GM23338 (cell line): Measurements from ENCODE around the gene GATAD2A.

ENCODE experiments used
- CTCF ChIP-seq, 2 experiments: fragments of 200-600 bp in 1 of 2; sonication (generic) in 1 of 2; conservative IDR thresholded peaks; 2 replicates each; pipeline versions ENCODE4 v1.5.1 to v1.6.1; 2016 to 2017; ENCODE audit warnings: antibody characterized with exemption in 2 of 2, low read depth in 2 of 2, mild to moderate bottlenecking in 2 of 2, moderate library complexity in 1 of 2
- JUNB ChIP-seq: IDR thresholded peaks from one replicate; pipeline ENCODE4 v1.6.1; 2016; ENCODE audit warnings: antibody characterized with exemption; ENCODE audit not compliant: unreplicated experiment
- POLR2AphosphoS5 ChIP-seq: IDR thresholded peaks from 2 replicates; pipeline ENCODE4 v1.6.1; 2016; ENCODE audit warnings: antibody characterized with exemption, low read depth
- TF ChIP-seq, protein P1 (sequence below): IDR thresholded peaks from 2 replicates; pipeline ENCODE4 v1.6.1; 2016; ENCODE audit warnings: antibody characterized with exemption
- TF ChIP-seq, protein P2 (sequence below): IDR thresholded peaks from one replicate; pipeline ENCODE4 v1.6.1; 2018; ENCODE audit warnings: antibody characterized with exemption; ENCODE audit not compliant: unreplicated experiment

GRCh38 chr19:19489804-19490204, 84.3 kb downstream of the GATAD2A start:
- TF ChIP-seq POLR2AphosphoS5 (no peak), JUNB (no peak), CTCF (conservative IDR thresholded peaks at IDR 0.05; ENCODE audit: low read depth in 2 of 2) (no peak)
- TF ChIP-seq, protein P1, sequence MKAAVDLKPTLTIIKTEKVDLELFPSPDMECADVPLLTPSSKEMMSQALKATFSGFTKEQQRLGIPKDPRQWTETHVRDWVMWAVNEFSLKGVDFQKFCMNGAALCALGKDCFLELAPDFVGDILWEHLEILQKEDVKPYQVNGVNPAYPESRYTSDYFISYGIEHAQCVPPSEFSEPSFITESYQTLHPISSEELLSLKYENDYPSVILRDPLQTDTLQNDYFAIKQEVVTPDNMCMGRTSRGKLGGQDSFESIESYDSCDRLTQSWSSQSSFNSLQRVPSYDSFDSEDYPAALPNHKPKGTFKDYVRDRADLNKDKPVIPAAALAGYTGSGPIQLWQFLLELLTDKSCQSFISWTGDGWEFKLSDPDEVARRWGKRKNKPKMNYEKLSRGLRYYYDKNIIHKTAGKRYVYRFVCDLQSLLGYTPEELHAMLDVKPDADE, result no peak
- TF ChIP-seq, protein P2, sequence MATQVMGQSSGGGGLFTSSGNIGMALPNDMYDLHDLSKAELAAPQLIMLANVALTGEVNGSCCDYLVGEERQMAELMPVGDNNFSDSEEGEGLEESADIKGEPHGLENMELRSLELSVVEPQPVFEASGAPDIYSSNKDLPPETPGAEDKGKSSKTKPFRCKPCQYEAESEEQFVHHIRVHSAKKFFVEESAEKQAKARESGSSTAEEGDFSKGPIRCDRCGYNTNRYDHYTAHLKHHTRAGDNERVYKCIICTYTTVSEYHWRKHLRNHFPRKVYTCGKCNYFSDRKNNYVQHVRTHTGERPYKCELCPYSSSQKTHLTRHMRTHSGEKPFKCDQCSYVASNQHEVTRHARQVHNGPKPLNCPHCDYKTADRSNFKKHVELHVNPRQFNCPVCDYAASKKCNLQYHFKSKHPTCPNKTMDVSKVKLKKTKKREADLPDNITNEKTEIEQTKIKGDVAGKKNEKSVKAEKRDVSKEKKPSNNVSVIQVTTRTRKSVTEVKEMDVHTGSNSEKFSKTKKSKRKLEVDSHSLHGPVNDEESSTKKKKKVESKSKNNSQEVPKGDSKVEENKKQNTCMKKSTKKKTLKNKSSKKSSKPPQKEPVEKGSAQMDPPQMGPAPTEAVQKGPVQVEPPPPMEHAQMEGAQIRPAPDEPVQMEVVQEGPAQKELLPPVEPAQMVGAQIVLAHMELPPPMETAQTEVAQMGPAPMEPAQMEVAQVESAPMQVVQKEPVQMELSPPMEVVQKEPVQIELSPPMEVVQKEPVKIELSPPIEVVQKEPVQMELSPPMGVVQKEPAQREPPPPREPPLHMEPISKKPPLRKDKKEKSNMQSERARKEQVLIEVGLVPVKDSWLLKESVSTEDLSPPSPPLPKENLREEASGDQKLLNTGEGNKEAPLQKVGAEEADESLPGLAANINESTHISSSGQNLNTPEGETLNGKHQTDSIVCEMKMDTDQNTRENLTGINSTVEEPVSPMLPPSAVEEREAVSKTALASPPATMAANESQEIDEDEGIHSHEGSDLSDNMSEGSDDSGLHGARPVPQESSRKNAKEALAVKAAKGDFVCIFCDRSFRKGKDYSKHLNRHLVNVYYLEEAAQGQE, result no peak
